Myocyte (in vitro differentiated cells): ENCODE data around the gene HMGN4. TPM values are rescaled to one million over a fixed set of nuclear protein-coding genes. Genes with fewer than 3 reads are reported as not detected.

Experiments
- DNase-seq: peaks from one replicate; pipeline ENCODE4 v3.0.0-alpha.2; 2012; ENCODE audit warnings: low read depth
- total RNA-seq: library from RNA; depleted of rRNA; stranded (reverse); fragments of >200 nt; gene quantifications from 2 replicates; pipeline ENCODE4 v1.2.3, GENCODE V29; 2014

The HMGN4 gene
- total RNA-seq, 1 donor from 2014 or later: 57.1 TPM

GRCh38 chr6:26576929-26577719 lies 39.0 kb downstream of the HMGN4 start:
- DNase-seq: peak; percentile 77

GRCh38 chr6:26577720-26578072 lies 39.5 kb downstream of the HMGN4 start:
- no peak for DNase-seq

GRCh38 chr6:26578279-26578678 lies 40.1 kb downstream of the HMGN4 start:
- no peak for DNase-seq

GRCh38 chr6:26578741-26579140 lies 40.6 kb downstream of the HMGN4 start:
- DNase-seq: no peak

GRCh38 chr6:26581164-26581915 lies 43.2 kb downstream of the HMGN4 start:
- DNase-seq: no peak

- no peak for DNase-seq
Measured at GRCh38 chr6:26588965-26589364, 50.8 kb downstream of the HMGN4 start.

GRCh38 chr6:26592649-26593048 lies 54.5 kb downstream of the HMGN4 start:
- DNase-seq: no peak

- DNase-seq: no peak
Measured at GRCh38 chr6:26593278-26594130, 55.3 kb downstream of the HMGN4 start.

- no peak for DNase-seq
Measured at GRCh38 chr6:26594131-26594498, 55.9 kb downstream of the HMGN4 start.

GRCh38 chr6:26594730-26595632 lies 56.8 kb downstream of the HMGN4 start:
- peak; percentile 9 for DNase-seq

GRCh38 chr6:26595669-26596269 lies 57.6 kb downstream of the HMGN4 start:
- peak; percentile 92 for DNase-seq

Other genes starting within 250 kb of the HMGN4 start
- 17.4 and 21.8 TPM in 2 replicates for gene BTN3A2, start 173.2 kb upstream of the HMGN4 start, total RNA-seq
- gene BTN2A2, start 155.3 kb upstream of the HMGN4 start, total RNA-seq: 6.2 and 10.4 TPM in 2 replicates
- 9.6 and 13.8 TPM in 2 replicates for gene BTN3A1, start 136.1 kb upstream of the HMGN4 start, total RNA-seq
- gene BTN3A3, start 97.9 kb upstream of the HMGN4 start, total RNA-seq: 11.2 and 12.9 TPM in 2 replicates
- gene BTN2A1, start 80.4 kb upstream of the HMGN4 start, total RNA-seq: 19.4 and 21.5 TPM in 2 replicates
- not detected in 2 replicates for gene BTN1A1, start 38.1 kb upstream of the HMGN4 start, total RNA-seq
- gene ABT1, start 58.6 kb downstream of the HMGN4 start, total RNA-seq: 9.5 and 13.4 TPM in 2 replicates
- gene ZNF322, start 121.4 kb downstream of the HMGN4 start, total RNA-seq: 24.8 and 25.8 TPM in 2 replicates